ENCODE results near the gene RPF1. TPM values are rescaled to one million over a fixed set of nuclear protein-coding genes. Genes with fewer than 3 reads are reported as not detected.

Gene RPF1
- polyA plus RNA-seq, 1 donor from 2014 or later: 64.3 TPM

DNA sequence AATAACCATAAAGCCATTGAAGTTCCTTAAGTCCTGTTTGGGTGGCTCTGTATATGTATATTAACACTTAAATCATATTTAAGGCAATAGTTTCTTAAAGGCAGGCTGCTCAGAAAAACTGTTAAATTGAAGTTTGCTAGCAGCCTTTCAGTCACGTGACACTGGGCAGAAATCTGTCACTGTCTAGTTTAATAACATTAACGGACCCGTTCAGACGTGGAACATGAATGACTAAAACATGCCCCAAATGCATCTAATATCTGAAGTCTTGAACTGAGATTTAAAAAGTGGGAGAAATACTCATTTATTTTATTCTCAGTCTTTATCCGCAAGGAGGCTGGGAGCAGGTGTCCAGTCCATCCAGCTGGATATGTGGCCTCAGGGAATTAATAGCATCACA is 23.9 kb downstream of the RPF1 start:
- Histone ChIP-seq H3K4me3 (ENCODE audit: low read length) (no peak overlapping the region), H4K20me1 (ENCODE audit: insufficient read depth) (no peaks in the 10 kb centered on the region), H3F3A (ENCODE audit: insufficient read depth, low read length, poor library complexity, severe bottlenecking) (no peaks in the 10 kb centered on the region), H3K4me2 (ENCODE audit: low read length) (no peak overlapping the region), H3K36me3 (ENCODE audit: insufficient read depth, low read length) (no peaks in the 10 kb centered on the region), H3K9me2 (ENCODE audit: insufficient read depth, low read length) (no peaks in the 10 kb centered on the region), H3K79me2 (replicated peaks; ENCODE audit: insufficient read depth, low read length) (peaks cover 32% of the 10 kb centered on the region), H2AFZ (ENCODE audit: low read depth, low read length) (no peak overlapping the region), H3K9me3 (ENCODE audit: low read length) (no peaks in the 10 kb centered on the region), H3K27me3 (ENCODE audit: insufficient read depth, low read depth, low read length) (no peaks in the 10 kb centered on the region), H3K27ac (ENCODE audit: low read length) (no peak overlapping the region), H3K9ac (ENCODE audit: low read length) (no peak overlapping the region)
- no peak for TF ChIP-seq TAF1 (IDR thresholded peaks at IDR 0.05; ENCODE audit: low read depth)
- no peak for TF ChIP-seq EZH2 (IDR thresholded peaks at IDR 0.05; ENCODE audit: borderline replicate concordance, insufficient read depth, low read length, poor library complexity, severe bottlenecking)
- no peak for TF ChIP-seq CTCF (IDR thresholded peaks at IDR 0.05; ENCODE audit: poor library complexity, severe bottlenecking)
- TF ChIP-seq EP300 (conservative IDR thresholded peaks at IDR 0.05; ENCODE audit: poor library complexity, severe bottlenecking): no peak
- TF ChIP-seq MXI1 (conservative IDR thresholded peaks at IDR 0.05; ENCODE audit: poor library complexity, severe bottlenecking): no peak
- TF ChIP-seq RAD21 (conservative IDR thresholded peaks at IDR 0.05): no peak
- no peak for TF ChIP-seq SMC3 (conservative IDR thresholded peaks at IDR 0.05; ENCODE audit: poor library complexity)
- TF ChIP-seq, protein P1, sequence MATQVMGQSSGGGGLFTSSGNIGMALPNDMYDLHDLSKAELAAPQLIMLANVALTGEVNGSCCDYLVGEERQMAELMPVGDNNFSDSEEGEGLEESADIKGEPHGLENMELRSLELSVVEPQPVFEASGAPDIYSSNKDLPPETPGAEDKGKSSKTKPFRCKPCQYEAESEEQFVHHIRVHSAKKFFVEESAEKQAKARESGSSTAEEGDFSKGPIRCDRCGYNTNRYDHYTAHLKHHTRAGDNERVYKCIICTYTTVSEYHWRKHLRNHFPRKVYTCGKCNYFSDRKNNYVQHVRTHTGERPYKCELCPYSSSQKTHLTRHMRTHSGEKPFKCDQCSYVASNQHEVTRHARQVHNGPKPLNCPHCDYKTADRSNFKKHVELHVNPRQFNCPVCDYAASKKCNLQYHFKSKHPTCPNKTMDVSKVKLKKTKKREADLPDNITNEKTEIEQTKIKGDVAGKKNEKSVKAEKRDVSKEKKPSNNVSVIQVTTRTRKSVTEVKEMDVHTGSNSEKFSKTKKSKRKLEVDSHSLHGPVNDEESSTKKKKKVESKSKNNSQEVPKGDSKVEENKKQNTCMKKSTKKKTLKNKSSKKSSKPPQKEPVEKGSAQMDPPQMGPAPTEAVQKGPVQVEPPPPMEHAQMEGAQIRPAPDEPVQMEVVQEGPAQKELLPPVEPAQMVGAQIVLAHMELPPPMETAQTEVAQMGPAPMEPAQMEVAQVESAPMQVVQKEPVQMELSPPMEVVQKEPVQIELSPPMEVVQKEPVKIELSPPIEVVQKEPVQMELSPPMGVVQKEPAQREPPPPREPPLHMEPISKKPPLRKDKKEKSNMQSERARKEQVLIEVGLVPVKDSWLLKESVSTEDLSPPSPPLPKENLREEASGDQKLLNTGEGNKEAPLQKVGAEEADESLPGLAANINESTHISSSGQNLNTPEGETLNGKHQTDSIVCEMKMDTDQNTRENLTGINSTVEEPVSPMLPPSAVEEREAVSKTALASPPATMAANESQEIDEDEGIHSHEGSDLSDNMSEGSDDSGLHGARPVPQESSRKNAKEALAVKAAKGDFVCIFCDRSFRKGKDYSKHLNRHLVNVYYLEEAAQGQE (IDR thresholded peaks at IDR 0.05; ENCODE audit: borderline replicate concordance): no peak
- no peak for TF ChIP-seq POLR2AphosphoS5 (IDR thresholded peaks at IDR 0.05)

DNA sequence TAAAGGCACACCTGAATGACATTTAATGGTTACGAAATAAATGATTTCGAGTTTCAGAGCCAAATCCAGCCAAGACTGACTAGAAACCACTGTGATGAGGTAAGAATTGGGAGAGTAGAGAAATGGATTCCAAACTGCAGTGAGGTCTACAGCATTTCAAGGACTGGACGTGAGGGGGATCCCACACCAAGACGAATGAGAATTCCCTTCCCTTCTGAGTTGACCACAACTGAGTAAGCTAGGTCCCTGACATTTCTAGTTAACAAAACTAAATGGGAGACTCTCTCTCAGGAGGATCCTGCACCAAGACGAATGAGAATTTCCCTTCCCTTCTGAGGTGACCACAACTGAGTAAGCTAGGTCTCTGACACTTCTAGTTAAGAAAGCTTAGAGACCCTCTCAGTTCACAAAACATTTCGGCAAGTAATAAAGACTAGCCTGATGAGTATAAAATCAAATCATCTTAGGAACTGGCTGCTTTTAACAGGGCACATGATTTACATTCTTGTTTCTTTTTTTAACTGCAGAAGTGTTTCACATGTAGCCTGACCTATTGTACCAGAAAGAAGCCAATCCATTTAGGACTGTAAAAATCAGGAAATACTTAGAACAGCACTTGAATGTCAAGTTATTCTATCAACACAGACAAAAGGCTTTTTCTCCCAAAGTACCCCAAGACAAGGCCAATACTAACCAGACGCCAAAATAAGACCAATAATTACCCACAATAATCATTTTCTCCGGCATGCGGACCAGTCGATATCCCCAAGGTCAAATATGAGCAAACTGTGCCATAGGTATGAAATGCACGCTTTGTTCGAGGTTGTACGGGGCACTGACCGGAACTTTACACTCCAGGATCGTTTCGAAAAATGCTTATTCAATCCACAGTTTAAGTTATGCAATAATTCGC is 25.8 kb downstream of the RPF1 start:
- peak overlapping the region; percentile 91 for H3K4me3 ChIP-seq (ENCODE audit: low read length)
- H3K36me3 ChIP-seq (ENCODE audit: insufficient read depth, low read length): no peaks in the 10 kb centered on the region
- no peaks in the 10 kb centered on the region for H3F3A ChIP-seq (ENCODE audit: insufficient read depth, low read length, poor library complexity, severe bottlenecking)
- no peaks in the 10 kb centered on the region for H3K27me3 ChIP-seq (ENCODE audit: insufficient read depth, low read depth, low read length)
- no peaks in the 10 kb centered on the region for H4K20me1 ChIP-seq (ENCODE audit: insufficient read depth)
- H2AFZ ChIP-seq (ENCODE audit: low read depth, low read length): no peak overlapping the region
- H3K4me2 ChIP-seq (ENCODE audit: low read length): peak overlapping the region; percentile 13
- H3K79me2 ChIP-seq (replicated peaks; ENCODE audit: insufficient read depth, low read length): peaks cover 32% of the 10 kb centered on the region
- H3K9me2 ChIP-seq (ENCODE audit: insufficient read depth, low read length): no peaks in the 10 kb centered on the region
- no peak overlapping the region for H3K9ac ChIP-seq (ENCODE audit: low read length)
- H3K9me3 ChIP-seq (ENCODE audit: low read length): no peaks in the 10 kb centered on the region
- no peak overlapping the region for H3K27ac ChIP-seq (ENCODE audit: low read length)
- TF ChIP-seq CTCF (IDR thresholded peaks at IDR 0.05; ENCODE audit: poor library complexity, severe bottlenecking): no peak
- no peak for TF ChIP-seq POLR2AphosphoS5 (IDR thresholded peaks at IDR 0.05)
- TF ChIP-seq MXI1 (conservative IDR thresholded peaks at IDR 0.05; ENCODE audit: poor library complexity, severe bottlenecking): no peak
- no peak for TF ChIP-seq RAD21 (conservative IDR thresholded peaks at IDR 0.05)
- TF ChIP-seq TAF1 (IDR thresholded peaks at IDR 0.05; ENCODE audit: low read depth): no peak
- TF ChIP-seq EP300 (conservative IDR thresholded peaks at IDR 0.05; ENCODE audit: poor library complexity, severe bottlenecking): no peak
- TF ChIP-seq SMC3 (conservative IDR thresholded peaks at IDR 0.05; ENCODE audit: poor library complexity): no peak
- TF ChIP-seq EZH2 (IDR thresholded peaks at IDR 0.05; ENCODE audit: borderline replicate concordance, insufficient read depth, low read length, poor library complexity, severe bottlenecking): no peak
- TF ChIP-seq, protein P1 (IDR thresholded peaks at IDR 0.05; ENCODE audit: borderline replicate concordance): no peak

Measured in neural cell (in vitro differentiated cells).